ENCODE data around the gene MGMT.

DNA sequence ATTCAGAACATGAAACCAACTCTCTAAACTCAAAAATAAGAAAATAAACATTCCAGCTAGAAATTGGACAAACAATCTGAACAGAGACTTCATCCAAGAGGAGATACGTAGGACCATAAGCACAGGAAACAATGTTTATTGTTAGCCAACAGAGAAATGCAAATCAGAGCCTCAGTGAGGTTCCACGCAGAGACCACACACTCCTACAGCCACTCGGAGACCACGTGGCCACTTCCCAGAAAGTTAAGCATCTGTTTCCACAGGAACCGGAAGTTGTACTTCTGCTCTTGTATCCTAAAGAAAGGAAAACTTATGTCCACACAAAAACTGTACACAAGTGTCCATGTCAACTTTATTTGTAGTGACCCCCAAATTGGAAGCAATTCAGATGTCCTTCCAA is 214.8 kb downstream of the MGMT start:
- TF ChIP-seq SMC3 (IDR thresholded peaks at IDR 0.05; ENCODE audit: low read depth, low read length) (no peak), EZH2phosphoT487 (IDR thresholded peaks at IDR 0.05; ENCODE audit: borderline replicate concordance, low read depth) (no peak)
- TF ChIP-seq, protein P1, sequence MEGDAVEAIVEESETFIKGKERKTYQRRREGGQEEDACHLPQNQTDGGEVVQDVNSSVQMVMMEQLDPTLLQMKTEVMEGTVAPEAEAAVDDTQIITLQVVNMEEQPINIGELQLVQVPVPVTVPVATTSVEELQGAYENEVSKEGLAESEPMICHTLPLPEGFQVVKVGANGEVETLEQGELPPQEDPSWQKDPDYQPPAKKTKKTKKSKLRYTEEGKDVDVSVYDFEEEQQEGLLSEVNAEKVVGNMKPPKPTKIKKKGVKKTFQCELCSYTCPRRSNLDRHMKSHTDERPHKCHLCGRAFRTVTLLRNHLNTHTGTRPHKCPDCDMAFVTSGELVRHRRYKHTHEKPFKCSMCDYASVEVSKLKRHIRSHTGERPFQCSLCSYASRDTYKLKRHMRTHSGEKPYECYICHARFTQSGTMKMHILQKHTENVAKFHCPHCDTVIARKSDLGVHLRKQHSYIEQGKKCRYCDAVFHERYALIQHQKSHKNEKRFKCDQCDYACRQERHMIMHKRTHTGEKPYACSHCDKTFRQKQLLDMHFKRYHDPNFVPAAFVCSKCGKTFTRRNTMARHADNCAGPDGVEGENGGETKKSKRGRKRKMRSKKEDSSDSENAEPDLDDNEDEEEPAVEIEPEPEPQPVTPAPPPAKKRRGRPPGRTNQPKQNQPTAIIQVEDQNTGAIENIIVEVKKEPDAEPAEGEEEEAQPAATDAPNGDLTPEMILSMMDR (IDR thresholded peaks at IDR 0.05) = no peak

All from SK-N-SH (cell line).